Skin of body (tissue), 2 donors: ENCODE results near the gene DYRK2. TPM values are rescaled to one million over a fixed set of nuclear protein-coding genes. Genes with fewer than 3 reads are reported as not detected.
A peak's percentile ranks its signal among the peaks of the same experiment; 100 is the strongest.
"Not testable (repeated sequence)": the region's sequence is repeated elsewhere in the genome, so short reads cannot be mapped to it uniquely, and the experiment has no call there.

Source experiments
- DNase-seq: peaks from one replicate; lab custom pipeline; 2025; lab: John Stamatoyannopoulos, UW
- total RNA-seq: library from RNA; depleted of rRNA; stranded (reverse); fragments of >200 nt; gene quantifications from one replicate; pipeline ENCODE4 v1.2.3, GENCODE V29; 2014

The DYRK2 gene
- total RNA-seq, 1 donor from 2014 or later, result 29.0 TPM

DNA sequence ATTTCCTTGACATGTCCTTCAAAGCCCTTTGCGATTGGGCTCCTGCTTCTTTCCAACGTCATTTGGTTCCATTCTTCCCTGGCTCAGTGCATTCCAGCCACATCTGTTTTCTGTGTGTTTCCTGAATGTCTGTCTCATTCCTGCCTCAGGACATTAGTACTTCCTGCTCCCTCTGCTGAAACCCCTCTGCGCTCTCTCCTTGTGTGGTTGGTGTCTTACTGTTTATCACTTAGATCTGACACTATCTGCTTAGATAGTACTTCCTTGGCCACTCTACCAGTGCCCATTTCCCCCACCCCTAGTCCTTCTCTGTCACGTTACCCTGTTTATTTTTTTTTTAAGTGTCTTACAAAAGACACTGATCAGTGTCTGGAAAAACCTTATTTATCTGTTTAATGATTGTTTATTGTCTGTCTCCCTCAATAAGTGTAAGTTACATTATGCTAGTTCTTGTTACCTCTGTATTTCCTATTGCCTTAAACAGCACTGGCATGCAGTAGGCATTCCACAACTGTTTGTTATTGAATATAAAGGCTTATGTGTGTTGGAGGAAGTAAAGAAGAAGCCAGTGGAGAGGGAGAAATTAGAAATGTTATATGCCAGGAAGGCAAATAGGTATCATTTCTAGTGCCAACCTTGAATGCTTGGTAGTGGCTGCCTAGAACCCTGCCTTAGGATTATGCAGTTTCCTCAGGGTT, 21.5 kb downstream of the DYRK2 start:
- no peak for DNase-seq

DNA sequence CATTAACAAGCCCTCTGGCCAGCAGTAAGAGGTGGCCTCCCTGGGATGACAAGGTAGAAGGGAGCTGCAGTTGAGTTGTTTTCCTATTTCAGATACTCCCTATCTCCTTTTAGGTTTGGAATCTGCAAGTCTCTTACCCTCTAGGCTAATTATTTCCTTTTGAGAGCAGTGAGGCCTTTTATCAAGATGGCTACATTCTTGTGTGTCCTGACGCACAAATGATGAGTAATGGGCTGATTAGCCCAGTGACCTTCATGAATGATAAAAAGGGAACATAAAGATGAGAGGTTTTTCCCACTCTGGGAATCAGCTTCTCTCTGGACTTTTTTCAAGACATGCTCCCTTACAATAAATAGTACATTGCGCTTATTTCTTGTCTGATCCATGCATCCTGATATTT, 22.9 kb downstream of the DYRK2 start:
- no peak for DNase-seq

DNA sequence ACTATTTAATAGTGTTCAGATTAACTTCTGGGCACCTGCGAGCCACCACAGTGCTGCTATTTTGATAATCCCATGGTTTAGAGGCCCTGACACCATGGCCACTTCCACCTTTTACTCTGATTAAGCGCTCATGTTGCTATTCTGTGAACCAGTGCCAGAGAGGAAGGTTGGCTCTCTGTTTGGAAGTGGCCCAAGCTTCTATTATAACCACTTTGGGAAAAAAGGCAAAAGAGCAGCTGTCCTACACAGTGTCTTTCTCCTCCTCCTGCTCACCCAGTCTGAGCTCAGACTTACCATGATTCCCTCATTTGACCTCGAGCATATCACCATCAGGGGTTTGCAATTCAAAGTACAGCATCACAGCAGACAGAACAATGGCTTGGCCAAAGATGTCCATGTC, 23.3 kb downstream of the DYRK2 start:
- DNase-seq, result no peak

DNA sequence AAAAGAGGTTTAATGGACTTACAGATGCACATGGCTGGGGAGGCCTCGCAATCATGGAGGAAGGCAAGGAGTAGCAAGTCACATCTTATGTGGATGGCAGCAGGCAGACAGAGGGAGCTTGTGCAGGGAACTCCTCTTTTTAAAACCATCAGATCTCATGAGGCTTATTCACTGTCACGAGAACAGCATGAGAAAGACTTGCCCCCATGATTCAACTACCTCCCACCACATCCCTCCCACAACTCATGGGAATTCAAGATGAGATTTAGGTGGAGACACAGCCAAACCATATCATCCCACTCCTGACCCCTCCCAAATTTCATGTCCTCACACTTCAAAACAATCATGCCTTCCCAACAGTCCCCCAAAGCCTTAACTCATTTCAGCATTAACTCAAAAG, 24.0 kb downstream of the DYRK2 start:
- not testable (repeated sequence) for DNase-seq

DNA sequence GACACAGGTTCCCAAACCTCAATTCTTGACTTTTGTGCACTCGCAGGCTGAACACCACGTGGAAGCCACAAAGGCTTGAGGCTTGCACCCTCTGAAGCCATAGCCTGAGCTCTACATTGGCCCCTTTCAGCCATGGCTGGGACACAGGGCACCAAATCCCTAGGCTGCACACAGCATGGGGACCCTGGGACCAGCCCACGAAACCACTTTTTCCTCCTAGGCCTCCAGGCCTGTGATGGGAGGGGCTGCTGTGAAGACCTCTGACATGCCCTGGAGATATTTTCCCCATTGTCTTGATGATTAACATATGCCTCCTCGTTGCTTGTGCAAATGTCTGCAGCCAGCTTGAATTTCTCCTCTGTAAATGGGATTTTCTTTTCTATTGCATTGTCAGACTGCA, 25.0 kb downstream of the DYRK2 start:
- not testable (repeated sequence) for DNase-seq

DNA sequence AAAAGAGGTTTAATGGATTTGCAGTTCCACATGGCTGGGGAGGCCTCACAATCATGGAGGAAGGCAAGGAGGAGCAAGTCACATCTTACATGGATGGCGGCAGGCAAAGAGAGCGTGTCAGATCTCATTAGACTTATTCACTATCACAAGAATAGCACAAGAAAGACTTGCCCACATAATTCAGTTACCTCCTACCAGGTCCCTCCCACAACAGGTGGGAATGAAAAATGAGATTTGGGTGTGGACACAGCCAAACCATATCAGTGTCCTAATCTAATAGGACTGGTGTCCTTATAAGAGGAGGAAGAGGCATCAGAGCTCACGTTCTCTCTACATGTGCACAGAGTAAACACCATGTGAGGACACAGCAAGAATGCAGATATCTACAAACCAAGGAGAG, 25.9 kb downstream of the DYRK2 start:
- no peak for DNase-seq

DNA sequence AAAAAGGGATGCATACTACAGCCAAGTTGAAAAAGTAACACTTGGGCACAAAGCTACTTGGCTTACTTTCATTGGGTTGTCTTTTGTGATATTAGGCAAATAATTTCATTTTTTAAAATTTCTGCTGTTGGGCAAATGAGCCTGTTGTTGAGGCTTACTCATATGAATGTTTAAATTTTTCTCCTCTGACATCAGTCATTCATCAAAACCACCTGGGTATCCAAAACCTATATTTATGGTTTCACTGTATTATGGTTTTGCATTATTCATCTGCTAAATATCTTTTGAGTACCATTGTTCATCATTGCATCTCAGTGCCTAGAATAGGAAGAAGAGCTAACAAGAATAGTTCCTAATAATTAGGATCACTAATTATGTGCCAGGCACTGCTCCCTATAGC, 28.1 kb downstream of the DYRK2 start:
- DNase-seq, result no peak

DNA sequence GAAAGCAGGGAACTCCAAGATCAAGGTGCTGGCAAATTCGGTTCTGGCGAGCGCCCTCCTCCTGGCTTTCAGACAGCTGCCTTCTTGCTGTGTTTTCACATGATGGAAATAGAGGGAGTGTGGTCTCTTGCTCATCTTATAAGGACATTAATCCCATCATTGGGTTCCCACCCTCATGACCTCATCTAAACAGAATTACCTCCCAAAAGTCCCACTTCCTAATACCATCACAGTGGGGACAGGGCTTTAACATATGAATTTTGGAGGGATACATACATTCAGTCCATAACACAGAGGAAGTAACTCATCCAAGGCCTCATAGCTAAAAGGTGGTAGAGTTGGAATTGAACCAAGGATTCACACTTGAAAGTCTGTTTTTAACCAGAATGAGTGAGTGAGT, 28.6 kb downstream of the DYRK2 start:
- no peak for DNase-seq

DNA sequence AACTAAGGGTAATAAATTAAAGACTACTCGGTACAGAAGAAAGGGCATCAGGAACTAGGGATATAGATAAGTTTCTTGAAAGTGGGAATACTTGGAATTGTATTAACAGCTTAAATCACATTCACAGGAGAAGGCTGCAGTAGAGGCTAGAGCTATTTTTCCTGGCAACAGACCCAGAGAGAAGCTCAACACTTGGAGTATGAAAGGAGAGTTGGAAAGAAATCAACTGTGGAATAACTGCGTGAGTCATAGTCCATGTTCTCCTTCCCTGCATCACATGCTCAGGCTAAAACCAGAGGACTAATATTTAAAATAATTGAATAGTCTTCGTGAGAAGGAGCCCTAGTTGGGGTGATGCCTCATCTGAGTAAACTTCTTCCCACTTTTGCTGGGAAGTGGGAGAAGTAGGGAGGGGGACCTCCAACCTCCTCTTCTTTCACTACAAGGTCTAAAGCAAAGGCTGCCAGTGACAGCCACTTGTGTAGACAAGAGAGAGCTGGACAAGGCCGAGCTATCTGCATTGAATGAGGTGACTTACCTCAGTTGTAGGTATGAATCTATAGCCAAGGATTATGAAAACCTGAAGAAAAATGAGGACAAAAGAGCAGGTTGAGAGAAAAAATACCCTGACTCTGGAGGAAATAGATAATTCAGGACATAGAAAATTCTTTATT, 32.7 kb downstream of the DYRK2 start:
- peak; percentile 69 for DNase-seq

DNA sequence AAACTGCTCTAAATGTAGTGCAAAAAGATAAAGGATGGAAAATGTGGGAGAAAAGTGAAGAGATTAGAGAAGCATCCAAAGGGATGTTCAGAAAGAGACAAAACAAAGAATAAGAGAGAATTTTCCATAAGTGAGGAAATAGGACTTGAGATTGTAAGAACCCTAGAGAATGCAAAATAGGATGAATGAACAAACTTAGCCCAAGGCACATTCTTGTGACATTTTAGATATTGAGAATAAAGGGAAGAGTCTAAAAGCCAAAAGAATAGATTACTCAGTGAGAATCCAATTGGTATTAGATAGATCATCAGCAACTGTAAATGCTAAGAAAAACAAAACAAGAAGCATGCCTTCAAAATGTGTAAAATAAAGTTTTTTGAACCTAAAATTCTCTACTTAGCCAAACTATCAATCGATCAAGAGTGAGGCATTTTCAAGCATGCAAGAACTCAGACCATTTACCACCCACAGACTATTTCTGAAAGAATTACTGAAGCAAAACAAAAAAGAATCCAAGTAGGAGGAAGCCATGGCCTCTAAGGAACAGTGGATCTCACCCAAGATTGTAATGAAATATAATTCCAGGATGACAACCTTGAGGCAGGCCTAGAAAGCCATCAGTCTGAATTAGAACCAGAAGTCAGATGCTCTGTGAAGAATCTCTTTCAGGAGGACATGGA, 33.5 kb downstream of the DYRK2 start:
- no peak for DNase-seq

DNA sequence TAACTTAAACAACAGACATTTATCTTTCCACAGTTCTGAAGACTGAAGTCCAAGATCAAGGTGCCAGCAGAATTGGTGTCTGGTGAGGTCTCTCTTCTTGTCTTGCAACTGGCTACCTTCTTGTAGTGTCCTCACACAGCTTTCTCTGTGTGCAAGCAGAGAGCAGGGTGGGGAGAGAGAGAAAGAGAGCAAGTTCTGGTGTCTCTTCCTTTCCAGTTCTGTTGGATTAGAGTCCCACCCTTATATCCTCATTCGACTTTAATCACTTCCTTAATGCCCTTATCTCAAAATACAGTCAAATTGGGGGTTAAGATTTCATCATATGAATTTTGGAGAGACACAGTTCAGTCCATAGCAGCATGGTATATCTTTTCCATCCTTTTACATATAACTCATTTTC, 40.8 kb downstream of the DYRK2 start:
- DNase-seq, result no peak

DNA sequence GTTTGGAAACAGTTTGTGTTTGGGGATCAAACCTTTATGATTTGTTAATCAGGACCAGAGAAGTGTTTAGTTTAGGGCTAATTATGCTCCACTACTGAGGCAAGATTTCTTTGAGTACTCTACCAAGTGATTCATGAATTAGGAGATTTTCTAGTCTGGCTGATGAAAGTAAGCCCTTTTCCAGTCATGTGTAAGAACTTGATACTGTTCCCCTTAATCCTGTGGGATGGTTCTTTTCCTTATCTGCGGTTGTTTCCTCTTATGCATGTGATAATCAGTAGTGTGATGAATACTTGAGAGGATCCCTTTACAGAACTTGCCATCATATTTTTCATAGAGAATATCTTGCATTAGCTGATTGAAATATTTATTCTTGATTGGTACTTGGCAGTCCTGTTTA, 42.1 kb downstream of the DYRK2 start:
- DNase-seq, result no peak

DNA sequence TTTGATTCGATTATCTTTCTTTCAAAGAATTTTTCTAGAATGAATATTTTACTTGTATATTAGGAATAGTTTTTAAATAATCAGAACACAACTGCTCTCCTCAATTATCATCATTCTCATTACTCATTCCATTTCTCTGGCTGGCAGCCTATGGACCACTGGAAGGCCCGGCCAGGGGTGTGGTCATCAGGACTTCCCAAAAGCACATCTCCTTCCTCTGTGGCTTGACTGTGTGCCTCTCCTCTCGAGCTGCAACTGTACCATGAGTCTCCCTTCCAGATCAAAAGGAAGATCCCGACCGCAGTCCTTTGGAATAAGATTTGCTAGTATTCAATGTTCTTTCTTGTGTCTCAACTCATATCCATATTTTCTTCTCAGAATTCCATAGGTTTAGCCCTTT, 42.7 kb downstream of the DYRK2 start:
- DNase-seq, result no peak

DNA sequence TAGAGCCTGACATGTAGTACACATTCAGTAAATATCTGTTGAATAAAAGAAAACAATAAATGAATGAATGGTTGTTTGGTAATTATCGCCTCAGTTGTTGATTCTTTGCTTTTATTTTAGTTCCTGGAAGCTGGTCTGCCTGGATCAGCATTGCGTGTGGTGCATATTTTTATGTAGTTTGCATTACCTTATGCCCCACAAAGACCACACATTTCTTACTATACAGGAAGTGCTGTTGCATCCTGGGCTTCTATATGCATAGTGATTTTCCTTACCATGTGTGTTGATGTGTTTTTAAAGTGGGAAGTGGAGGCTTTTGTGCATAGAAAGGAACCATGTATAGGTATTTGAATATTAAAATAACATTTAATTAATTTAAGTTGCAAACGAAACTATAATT, 43.6 kb downstream of the DYRK2 start:
- DNase-seq, result no peak

DNA sequence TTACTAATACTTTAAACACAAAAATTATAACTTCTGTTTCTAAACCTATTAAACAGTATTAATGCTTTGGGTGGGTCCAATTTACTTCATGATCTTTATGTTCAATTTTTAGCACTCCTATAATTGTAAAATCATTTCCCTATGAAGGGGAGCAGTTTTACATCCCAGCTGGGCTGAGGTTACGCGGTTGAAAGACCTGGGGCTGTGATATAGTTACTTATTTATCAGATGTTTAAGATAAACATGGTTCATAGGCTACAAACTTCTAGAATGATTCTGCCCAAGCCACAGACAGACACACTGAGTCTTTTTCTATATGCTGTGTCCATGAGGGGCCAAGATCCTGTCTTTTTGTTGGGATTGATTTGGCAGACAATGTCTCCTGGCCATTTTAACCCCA, 44.4 kb downstream of the DYRK2 start:
- DNase-seq, result no peak

DNA sequence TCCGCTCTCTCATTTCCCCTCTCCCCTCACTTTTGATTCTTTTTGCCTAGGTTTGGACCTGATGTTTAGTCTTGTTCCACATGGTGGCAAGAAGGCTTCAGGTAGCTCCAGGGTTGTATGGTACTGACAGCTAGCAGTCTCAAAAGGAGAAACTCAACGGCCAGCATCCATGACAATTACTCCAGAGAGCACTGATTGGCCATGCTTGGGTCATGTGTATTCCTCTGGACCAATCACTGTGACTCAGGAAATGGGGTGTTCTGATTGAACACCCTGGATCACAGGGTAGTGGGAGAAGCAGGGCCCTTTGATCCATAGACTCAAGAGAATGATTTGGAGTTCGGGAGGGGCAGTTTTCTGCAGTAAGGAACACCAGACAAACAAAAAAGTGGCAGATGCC, 45.3 kb downstream of the DYRK2 start:
- DNase-seq, result no peak

DNA sequence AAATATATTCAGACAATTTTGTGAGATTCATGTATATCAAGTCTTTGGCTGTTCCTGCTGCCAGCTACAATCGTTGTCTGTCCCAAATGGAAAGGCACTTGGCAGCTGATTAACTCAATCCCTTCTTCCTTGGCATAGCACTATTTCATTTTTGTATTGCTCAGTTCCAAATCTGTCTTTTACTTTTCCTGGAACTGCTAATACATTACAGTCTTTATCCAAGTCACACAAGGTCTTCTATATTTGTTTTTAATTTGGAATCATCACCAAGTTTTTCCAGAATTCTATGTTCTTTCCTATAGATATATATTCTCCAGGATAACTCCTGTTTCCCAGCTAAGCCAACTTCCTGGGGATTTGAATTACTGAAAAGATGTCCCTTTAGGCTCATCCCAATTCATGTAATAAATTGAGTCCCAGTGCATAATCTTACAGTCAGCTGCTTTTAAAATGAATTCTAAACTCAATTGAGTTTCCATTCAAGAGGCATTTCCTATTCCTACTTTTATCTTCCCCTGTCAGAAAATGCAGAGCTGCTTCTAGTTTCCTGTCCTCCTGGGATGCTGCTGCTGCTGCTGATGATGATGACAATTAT, 45.9 kb downstream of the DYRK2 start:
- DNase-seq, result peak; percentile 24

DNA sequence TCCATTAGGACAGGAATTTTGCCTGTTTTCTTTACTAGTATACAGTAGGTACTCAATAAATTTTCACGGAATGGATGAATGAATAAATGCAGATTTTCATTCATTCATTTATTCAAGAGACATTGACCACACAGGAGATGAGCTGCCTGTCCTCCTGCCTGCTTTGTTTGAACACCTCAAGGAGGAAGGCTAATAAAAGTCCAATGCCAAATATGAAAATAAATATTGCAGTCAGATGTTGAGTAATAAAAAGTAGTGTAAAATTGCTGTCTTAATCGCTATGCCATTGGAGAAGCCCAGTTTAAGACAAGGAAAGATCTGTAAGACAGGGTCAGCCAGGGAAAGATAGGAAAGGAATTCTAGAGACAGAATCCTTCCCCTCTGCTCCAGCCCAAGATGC, 47.4 kb downstream of the DYRK2 start:
- DNase-seq, result no peak

DNA sequence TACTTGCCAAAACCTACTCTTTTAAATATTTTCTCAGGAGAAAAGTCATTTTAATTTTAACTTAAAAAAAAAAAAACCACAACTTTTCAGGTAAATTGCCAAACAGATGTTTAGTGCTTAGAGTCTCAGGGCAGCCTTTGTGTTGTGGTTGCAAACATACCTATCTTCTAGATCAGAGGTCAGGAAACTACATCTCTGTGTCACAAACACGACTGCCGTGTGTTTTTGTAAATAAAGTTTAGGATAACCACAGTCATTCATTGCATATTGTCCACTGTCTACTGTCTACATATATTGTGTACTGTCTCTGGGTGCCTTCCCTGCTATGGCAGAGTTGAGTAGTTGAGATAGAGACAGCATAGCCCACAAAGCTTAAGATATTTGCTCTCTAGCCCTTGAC, 48.9 kb downstream of the DYRK2 start:
- no peak for DNase-seq

DNA sequence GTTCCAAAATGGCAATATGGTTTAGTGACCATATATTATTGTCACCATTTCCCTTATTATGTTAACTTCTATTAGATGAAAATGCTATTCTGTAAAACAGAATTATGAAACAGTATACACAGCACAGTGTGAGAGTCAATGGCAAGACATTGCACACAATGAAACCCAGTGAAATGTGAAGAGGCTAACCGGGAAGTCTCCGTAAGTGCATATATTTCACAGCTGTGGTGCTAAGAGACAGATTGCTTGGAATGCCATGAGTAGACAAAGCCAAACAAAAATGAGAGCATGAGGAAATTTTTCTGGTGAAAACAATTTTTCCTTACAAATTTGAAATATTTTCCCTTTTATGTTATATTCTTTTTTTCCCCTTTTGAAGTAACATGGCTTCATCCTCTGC, 49.4 kb downstream of the DYRK2 start:
- no peak for DNase-seq

DNA sequence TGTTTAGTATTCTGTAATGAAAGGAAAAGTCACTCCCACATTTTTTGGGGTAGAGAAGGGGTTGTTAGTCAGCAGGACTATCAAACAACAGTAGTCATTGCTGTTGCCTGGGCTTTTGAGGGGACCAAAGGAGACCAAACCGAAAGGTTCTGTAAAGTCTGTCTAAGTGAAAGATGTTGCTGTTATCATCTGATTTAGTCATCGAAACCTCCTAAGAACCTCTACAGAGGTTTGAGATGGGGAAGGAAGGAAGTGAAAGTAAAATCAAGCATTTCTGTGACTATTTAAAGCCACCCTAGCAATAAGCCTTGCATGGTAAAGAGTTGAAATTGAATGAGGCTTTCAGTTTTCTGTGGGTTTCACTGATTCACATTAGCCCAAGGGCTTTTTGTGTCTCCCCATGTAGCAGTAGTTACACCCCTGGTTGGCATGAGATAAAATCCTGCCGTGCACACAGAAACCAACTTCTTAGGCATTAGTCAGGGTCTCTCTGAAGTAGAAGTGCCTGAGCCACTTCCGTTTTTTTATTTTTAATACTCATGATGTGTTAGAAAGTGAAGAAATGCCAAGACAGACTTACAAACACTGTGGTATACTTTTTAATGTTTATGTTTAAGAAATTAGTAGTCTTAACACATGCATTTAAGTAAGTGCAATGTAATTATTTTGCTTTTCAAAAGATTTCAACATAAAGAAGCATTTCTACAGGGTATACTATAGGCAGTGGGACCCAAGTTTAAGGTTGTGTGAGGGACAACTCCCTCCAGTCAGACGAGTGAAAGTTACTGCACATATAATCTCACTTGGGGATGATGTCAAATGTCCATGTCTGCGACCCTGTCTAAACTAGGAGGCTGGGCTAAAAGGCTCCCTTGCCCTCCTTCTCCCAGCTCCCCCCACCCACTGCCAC, 50.4 kb downstream of the DYRK2 start:
- DNase-seq, result no peak
